Panc1 (cell line): ENCODE results near the gene SLCO1C1. TPM values are rescaled to one million over a fixed set of nuclear protein-coding genes. Genes with fewer than 3 reads are reported as not detected.
A peak's percentile ranks its signal among the peaks of the same experiment; 100 is the strongest.

Experiments used
- ATAC-seq: fragments of 200-7000 bp; cut with Tn5 transposase; 2 replicates; pipeline ENCODE4 v1.9.1; 2020; ENCODE audit warnings: mild to moderate bottlenecking, moderate library complexity
- BruUV-seq: library from RNA; stranded (reverse); fragments of 400-500 nt; replicated peaks from 2 replicates; lab custom pipeline; 2021; lab: Mats Ljungman, UMichigan
- CTCF ChIA-PET: fragments of 300-600 bp; sonication (Branson Sonifier 250); formaldehyde crosslinking; loops from one replicate; lab custom pipeline; 2022; ENCODE audit warnings: antibody characterized with exemption; lab: Charles Lee
- POLR2A ChIA-PET: fragments of 300-600 bp; sonication (Branson Sonifier 250); formaldehyde crosslinking; loops from one replicate; lab custom pipeline; 2022; ENCODE audit warnings: antibody characterized with exemption; lab: Charles Lee
- DNase-seq: peaks from one replicate; pipeline ENCODE4 v3.0.0-alpha.2; 2010; ENCODE audit warnings: low read depth, low spot score
- H3K27ac ChIP-seq: 2 replicates; pipeline ENCODE4 v1.5.1; 2011; ENCODE audit warnings: mild to moderate bottlenecking, low read length, inconsistent platforms
- H3K27me3 ChIP-seq: fragments of 200-500 bp; sonication (Bioruptor generic); 2 replicates; pipeline ENCODE4 v1.6.0; 2014; ENCODE audit warnings: low read length, inconsistent platforms; ENCODE audit not compliant: control insufficient read depth, insufficient read depth
- H3K36me3 ChIP-seq: fragments of 200-500 bp; sonication (Bioruptor generic); 2 replicates; pipeline ENCODE4 v1.5.1; 2014; ENCODE audit warnings: inconsistent platforms, mild to moderate bottlenecking, low read length, moderate library complexity; ENCODE audit not compliant: control insufficient read depth, insufficient read depth
- H3K4me1 ChIP-seq: 2 replicates; pipeline ENCODE4 v1.5.1; 2011; ENCODE audit warnings: inconsistent platforms, mild to moderate bottlenecking, low read length, moderate library complexity; ENCODE audit not compliant: control insufficient read depth, insufficient read depth
- H3K4me3 ChIP-seq, 2 experiments: 2 replicates each; pipeline ENCODE4 v1.5.1; 2011 to 2012; ENCODE audit warnings: low read depth in 2 of 2, low read length in 2 of 2, mild to moderate bottlenecking in 2 of 2, inconsistent platforms in 1 of 2, moderate library complexity in 1 of 2
- H3K9me3 ChIP-seq: fragments of 200-500 bp; sonication (Bioruptor generic); 2 replicates; pipeline ENCODE4 v1.5.1; 2014; ENCODE audit warnings: low read depth, mild to moderate bottlenecking, inconsistent platforms, low read length, moderate library complexity; ENCODE audit not compliant: control insufficient read depth, insufficient read depth
- POLR2AphosphoS5 ChIP-seq: IDR thresholded peaks from 2 replicates; pipeline ENCODE4 v1.6.1; 2012; ENCODE audit warnings: mild to moderate bottlenecking, low read depth, low read length, moderate library complexity
- SIN3A ChIP-seq: IDR thresholded peaks from 2 replicates; pipeline ENCODE4 v1.6.1; 2012; ENCODE audit warnings: low read depth, mild to moderate bottlenecking, low read length, moderate library complexity, borderline replicate concordance; ENCODE audit not compliant: insufficient read depth
- TCF7L2 ChIP-seq: IDR thresholded peaks from 2 replicates; pipeline ENCODE4 v1.6.1; 2011; ENCODE audit warnings: mild to moderate bottlenecking, low read depth, low read length, inconsistent platforms
- in situ Hi-C: cut with HindIII; loops from 2 replicates; pipeline ENCODE4 v1.10.0; 2016; ENCODE audit warnings: low sequenced_read_pairs, low pct_unique_long_range_greater_than_20kb
- intact Hi-C: fragments of 100-400 bp; cut with micrococcal nuclease; formaldehyde crosslinking; loops from one replicate; pipeline ENCODE4 v1.10.0; 2022; ENCODE audit not compliant: unreplicated experiment
- total RNA-seq: library from RNA; stranded (reverse); gene quantifications from one replicate; pipeline ENCODE4 v1.2.1, GENCODE V29; 2021; ENCODE audit not compliant: unreplicated experiment
- TF ChIP-seq, protein P1 (sequence below): fragments of 450-650 bp; IDR thresholded peaks from 2 replicates; pipeline ENCODE4 v1.5.1; 2017; ENCODE audit warnings: mild to moderate bottlenecking
- TF ChIP-seq, protein P2 (sequence below), 2 experiments: IDR thresholded peaks; 2 replicates each; pipeline ENCODE4 v1.6.1; 2011 to 2012; ENCODE audit warnings: low read depth in 2 of 2, control low read depth in 1 of 2, low read length in 1 of 2, mild to moderate bottlenecking in 1 of 2, moderate library complexity in 1 of 2; ENCODE audit not compliant: insufficient read depth in 1 of 2

Gene SLCO1C1
- total RNA-seq, 1 experiment from 2014 or later, result not detected

GRCh38 chr12:20792971-20793370, 97.8 kb downstream of the SLCO1C1 start:
- TF ChIP-seq, protein P1, sequence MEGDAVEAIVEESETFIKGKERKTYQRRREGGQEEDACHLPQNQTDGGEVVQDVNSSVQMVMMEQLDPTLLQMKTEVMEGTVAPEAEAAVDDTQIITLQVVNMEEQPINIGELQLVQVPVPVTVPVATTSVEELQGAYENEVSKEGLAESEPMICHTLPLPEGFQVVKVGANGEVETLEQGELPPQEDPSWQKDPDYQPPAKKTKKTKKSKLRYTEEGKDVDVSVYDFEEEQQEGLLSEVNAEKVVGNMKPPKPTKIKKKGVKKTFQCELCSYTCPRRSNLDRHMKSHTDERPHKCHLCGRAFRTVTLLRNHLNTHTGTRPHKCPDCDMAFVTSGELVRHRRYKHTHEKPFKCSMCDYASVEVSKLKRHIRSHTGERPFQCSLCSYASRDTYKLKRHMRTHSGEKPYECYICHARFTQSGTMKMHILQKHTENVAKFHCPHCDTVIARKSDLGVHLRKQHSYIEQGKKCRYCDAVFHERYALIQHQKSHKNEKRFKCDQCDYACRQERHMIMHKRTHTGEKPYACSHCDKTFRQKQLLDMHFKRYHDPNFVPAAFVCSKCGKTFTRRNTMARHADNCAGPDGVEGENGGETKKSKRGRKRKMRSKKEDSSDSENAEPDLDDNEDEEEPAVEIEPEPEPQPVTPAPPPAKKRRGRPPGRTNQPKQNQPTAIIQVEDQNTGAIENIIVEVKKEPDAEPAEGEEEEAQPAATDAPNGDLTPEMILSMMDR, result no peak
- TF ChIP-seq TCF7L2, result no peak
- TF ChIP-seq, protein P2, sequence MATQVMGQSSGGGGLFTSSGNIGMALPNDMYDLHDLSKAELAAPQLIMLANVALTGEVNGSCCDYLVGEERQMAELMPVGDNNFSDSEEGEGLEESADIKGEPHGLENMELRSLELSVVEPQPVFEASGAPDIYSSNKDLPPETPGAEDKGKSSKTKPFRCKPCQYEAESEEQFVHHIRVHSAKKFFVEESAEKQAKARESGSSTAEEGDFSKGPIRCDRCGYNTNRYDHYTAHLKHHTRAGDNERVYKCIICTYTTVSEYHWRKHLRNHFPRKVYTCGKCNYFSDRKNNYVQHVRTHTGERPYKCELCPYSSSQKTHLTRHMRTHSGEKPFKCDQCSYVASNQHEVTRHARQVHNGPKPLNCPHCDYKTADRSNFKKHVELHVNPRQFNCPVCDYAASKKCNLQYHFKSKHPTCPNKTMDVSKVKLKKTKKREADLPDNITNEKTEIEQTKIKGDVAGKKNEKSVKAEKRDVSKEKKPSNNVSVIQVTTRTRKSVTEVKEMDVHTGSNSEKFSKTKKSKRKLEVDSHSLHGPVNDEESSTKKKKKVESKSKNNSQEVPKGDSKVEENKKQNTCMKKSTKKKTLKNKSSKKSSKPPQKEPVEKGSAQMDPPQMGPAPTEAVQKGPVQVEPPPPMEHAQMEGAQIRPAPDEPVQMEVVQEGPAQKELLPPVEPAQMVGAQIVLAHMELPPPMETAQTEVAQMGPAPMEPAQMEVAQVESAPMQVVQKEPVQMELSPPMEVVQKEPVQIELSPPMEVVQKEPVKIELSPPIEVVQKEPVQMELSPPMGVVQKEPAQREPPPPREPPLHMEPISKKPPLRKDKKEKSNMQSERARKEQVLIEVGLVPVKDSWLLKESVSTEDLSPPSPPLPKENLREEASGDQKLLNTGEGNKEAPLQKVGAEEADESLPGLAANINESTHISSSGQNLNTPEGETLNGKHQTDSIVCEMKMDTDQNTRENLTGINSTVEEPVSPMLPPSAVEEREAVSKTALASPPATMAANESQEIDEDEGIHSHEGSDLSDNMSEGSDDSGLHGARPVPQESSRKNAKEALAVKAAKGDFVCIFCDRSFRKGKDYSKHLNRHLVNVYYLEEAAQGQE (IDR thresholded peaks at IDR 0.05; ENCODE audit: insufficient read depth in 1 of 2, low read depth in 2 of 2, low read length in 1 of 2), result no peak
- TF ChIP-seq SIN3A, result no peak
- no peak for TF ChIP-seq POLR2AphosphoS5
- H3K27ac ChIP-seq, result no peak overlapping the region
- CTCF ChIA-PET, result no interaction called here
- no peaks in the 10 kb centered on the region for H3K9me3 ChIP-seq
- POLR2A ChIA-PET, result no interaction called here
- no TSS peak for BruUV-seq
- in situ Hi-C loops (no loop called here), intact Hi-C loops (no loop called here)
- H3K27me3 ChIP-seq, result no peaks in the 10 kb centered on the region
- no peak overlapping the region for H3K4me3 ChIP-seq
- no peak for DNase-seq
- no peak for ATAC-seq
- no peaks in the 10 kb centered on the region for H3K4me1 ChIP-seq
- H3K36me3 ChIP-seq, result no peaks in the 10 kb centered on the region

DNA sequence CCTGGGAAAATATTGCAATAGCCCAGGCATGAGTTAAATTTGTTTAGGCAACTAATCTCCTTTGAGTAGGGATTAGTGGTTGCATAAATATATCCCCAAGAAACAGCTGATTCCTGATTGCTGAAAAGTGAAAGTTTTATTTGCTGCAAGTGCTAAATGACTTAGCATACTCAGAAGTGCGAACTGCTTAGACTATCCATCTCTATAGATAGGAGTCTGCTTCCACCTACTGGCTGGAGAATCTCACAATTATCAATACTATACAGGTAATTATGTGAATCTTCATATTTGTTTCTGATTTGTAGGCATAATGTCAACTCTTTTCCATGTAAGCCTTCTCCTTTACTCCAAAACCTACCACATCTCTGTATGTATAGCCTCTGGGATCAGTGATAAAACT, 103.4 kb downstream of the SLCO1C1 start:
- ChIA-PET POLR2A (no interaction called here), CTCF (no interaction called here)
- Histone ChIP-seq H3K27me3 (no peaks in the 10 kb centered on the region), H3K9me3 (no peaks in the 10 kb centered on the region), H3K27ac (no peak overlapping the region), H3K4me3 (no peak overlapping the region), H3K4me1 (no peaks in the 10 kb centered on the region), H3K36me3 (no peaks in the 10 kb centered on the region)
- in situ Hi-C loops, result no loop called here
- no peak for TF ChIP-seq SIN3A
- TF ChIP-seq, protein P1, result peak; percentile 8; the same call in 1 of the 2 replicates
- intact Hi-C loops, result loop anchor here (1.0 kb wide), 1 partner anchor 152 kb away; no protein-coding TSS in a partner anchor
- ATAC-seq (no peak), DNase-seq (no peak)
- BruUV-seq, result no TSS peak
